ENCODE measurements around the gene MCRIP2.

MCRIP2 gene

GRCh38 chr16:681746-682427 is 40.3 kb downstream of the MCRIP2 start:
- peaks cover 24% of the 10 kb centered on the region for H3K36me3 ChIP-seq (replicated peaks)
- TF ChIP-seq, protein P1, sequence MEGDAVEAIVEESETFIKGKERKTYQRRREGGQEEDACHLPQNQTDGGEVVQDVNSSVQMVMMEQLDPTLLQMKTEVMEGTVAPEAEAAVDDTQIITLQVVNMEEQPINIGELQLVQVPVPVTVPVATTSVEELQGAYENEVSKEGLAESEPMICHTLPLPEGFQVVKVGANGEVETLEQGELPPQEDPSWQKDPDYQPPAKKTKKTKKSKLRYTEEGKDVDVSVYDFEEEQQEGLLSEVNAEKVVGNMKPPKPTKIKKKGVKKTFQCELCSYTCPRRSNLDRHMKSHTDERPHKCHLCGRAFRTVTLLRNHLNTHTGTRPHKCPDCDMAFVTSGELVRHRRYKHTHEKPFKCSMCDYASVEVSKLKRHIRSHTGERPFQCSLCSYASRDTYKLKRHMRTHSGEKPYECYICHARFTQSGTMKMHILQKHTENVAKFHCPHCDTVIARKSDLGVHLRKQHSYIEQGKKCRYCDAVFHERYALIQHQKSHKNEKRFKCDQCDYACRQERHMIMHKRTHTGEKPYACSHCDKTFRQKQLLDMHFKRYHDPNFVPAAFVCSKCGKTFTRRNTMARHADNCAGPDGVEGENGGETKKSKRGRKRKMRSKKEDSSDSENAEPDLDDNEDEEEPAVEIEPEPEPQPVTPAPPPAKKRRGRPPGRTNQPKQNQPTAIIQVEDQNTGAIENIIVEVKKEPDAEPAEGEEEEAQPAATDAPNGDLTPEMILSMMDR (IDR thresholded peaks at IDR 0.05; ENCODE audit: low read depth, low read length, missing control alignments) = no peak
- in situ Hi-C loops (cut with HindIII; ENCODE audit: low pct_ligation_motif_present, low sequenced_read_pairs) = no loop called here
- no peaks in the 10 kb centered on the region for H3K27me3 ChIP-seq (replicated peaks)
- peak overlapping the region; percentile 22 for H3K4me3 ChIP-seq (ENCODE audit: low read depth, low read length)
- no peak overlapping the region for H3K27ac ChIP-seq
- no peak for DNase-seq

DNA sequence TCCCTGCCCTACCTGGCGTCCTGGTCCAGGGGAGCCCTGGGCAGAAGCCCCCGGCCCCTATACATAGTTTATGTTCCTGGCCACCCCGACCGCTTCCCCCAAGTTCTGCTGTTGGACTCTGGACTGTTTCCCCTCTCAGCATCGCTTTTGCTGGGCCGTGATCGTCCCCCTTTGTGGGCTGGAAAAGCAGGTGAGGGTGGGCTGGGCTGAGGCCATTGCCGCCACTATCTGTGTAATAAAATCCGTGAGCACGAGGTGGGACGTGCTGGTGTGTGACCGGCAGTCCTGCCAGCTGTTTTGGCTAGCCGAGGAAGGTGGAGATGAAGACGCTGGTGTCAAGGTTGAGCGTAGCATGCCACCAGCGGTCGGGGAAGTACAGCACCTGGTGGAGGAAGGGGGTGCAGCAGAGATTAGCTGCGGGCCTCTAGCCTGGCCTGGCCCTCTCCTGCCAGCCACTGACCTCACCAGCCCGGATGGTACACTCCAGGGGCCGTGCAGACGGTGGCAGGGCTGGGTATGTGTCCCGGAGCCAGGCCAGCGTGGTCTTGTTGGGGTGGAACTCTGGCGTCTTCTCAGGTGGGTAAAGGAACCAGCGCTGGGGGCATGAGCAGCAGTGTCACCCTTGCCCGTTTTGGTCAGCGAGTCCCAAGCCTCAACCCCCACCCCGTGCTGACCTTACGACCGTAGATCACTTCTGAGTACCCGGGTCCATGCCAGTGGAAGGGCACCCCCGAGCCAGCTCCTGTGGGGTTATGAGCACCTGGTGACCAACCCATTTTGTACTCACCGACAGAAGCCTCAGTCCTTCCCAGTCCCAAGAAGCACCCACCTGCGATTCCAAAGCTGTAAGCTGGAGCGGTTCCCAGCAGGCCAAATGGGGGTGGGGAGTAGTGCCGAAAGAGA is 41.1 kb downstream of the MCRIP2 start:
- TF ChIP-seq, protein P1 (IDR thresholded peaks at IDR 0.05; ENCODE audit: low read depth, low read length, missing control alignments) = no peak
- no peak for DNase-seq
- peak overlapping the region; percentile 60 for H3K4me3 ChIP-seq (ENCODE audit: low read depth, low read length)
- in situ Hi-C loops (cut with HindIII; ENCODE audit: low pct_ligation_motif_present, low sequenced_read_pairs) = no loop called here
- H3K36me3 ChIP-seq (replicated peaks) = peaks cover 25% of the 10 kb centered on the region
- H3K27ac ChIP-seq = no peak overlapping the region
- no peaks in the 10 kb centered on the region for H3K27me3 ChIP-seq (replicated peaks)

DNA sequence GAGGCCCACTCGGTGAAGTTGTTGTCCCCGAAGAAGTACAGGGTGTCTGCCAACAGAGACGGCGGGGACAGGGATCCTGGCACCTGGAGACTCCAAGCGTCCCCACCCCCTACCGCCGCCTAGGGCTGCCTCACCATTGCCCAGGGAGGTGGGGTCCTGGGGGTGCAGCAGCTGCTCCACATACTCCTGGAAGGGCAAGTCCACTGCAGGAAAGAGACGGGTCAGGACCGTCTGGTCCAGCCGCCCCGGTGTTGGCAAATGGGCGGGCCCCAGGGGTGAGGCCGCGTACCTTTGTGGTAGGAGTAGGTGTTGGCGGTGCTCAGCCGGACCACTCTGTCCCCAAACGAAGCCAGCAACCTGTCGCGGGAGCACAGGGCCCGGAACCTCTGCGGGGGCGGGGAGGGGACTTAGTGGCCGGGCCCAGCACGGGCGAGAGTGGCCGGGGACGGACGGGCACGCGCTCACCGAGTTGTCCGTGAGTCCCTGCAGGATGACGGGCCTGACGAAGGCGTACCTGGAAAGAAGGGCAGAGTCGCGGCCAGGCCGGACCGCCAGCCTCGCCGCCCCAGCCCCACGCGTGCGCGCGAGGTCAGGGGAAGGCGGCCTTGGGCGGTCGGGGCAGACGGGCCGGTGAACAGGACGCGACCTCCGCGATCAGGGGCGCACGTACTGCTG is 41.9 kb downstream of the MCRIP2 start:
- TF ChIP-seq, protein P1 (IDR thresholded peaks at IDR 0.05; ENCODE audit: low read depth, low read length, missing control alignments) = no peak
- Histone ChIP-seq H3K4me3 (ENCODE audit: low read depth, low read length) (peak overlapping the region; percentile 60), H3K36me3 (replicated peaks) (peaks cover 25% of the 10 kb centered on the region), H3K27me3 (replicated peaks) (no peaks in the 10 kb centered on the region), H3K27ac (peak overlapping the region; percentile 24)
- no peak for DNase-seq
- in situ Hi-C loops (cut with HindIII; ENCODE audit: low pct_ligation_motif_present, low sequenced_read_pairs) = no loop called here

DNA sequence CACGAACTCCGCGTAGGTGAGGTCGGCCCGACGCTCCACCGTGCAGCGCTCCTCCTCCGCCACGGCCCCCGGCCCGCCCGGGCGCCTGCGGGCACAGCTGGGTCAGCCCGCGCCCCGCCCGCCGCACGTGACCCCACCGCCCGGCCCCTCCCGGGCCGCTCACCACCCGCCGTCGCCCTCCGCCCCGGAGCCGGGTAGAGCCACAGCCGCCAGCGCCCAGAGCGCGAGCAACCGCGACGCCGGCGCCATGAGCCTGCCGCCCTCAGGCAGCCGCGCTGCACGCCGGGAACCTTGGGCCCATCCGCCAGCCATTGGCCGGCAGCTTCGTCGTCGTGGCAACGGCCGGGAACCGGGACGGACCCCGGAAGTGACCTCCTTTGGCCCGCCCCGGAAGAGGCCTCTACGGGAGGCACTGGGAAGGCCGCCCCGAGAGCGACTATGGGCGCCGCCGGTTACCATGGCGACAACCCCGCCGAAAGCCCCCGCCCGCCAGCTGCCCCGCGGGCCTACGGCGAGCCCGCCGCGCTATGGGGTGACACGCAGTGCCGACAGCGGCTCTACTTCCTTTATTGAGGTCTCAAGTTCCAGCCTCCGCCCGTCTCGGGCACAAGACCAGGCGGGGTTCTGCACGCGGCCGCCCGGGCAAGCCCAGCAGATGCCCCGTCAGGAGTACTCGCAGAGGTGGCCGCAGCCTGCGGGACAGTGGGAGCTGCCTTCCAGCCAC is 42.6 kb downstream of the MCRIP2 start, which contains the start of gene JMJD8:
Gene JMJD8, minus strand, starts transcription at position 264 of the 724 bp plus-strand sequence. Its CDS starts 15 bp downstream, at position 249.
- Histone ChIP-seq H3K36me3 (replicated peaks) (peaks cover 25% of the 10 kb centered on the region), H3K4me3 (ENCODE audit: low read depth, low read length) (peak within 1 kb of the TSS; percentile 60), H3K27ac (peak within 1 kb of the TSS; percentile 24), H3K27me3 (replicated peaks) (no peaks in the 10 kb centered on the region)
- TF ChIP-seq, protein P1 (IDR thresholded peaks at IDR 0.05; ENCODE audit: low read depth, low read length, missing control alignments) = no peak
- in situ Hi-C loops (cut with HindIII; ENCODE audit: low pct_ligation_motif_present, low sequenced_read_pairs) = no loop called here
- peak; percentile 89 for DNase-seq

DNA sequence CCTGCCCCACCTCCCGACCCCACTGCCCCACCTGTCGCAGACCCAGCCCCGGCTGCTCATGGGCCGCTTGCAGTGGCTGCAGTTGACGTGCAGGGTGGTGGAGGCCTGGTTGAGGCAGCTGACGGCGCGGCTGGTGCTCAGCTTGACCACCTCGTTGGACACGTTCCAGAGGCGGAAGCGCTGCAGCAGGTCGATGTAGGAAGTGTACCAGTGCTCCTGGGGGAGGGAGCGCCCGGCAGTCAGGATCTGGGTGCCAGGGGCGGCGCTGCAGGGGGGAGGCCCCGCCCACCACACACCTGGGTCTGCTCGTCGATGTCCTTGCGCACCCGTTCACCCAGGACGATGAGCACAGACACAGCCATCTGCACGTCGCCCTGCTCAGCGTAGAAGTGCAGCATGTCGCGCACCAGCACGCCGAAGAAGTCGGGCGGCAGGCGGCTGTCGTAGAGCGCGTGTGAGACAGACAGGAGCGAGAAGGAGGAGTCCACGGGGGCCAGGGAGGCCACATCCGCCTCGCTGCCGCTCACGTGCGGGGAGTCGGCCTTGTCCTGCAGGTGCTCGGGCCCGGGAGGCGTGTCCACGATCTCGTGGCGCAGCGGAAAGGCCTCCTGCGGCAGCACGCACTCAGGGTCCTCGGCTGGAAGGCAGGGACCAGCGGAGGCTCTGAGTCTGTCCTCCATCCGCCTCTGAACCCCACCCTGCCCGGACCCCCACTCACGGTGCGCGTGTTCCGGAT is 43.5 kb downstream of the MCRIP2 start:
- TF ChIP-seq, protein P1 (IDR thresholded peaks at IDR 0.05; ENCODE audit: low read depth, low read length, missing control alignments) = no peak
- DNase-seq = no peak
- in situ Hi-C loops (cut with HindIII; ENCODE audit: low pct_ligation_motif_present, low sequenced_read_pairs) = no loop called here
- no peak overlapping the region for H3K27ac ChIP-seq
- no peaks in the 10 kb centered on the region for H3K27me3 ChIP-seq (replicated peaks)
- H3K4me3 ChIP-seq (ENCODE audit: low read depth, low read length) = no peak overlapping the region
- peaks cover 25% of the 10 kb centered on the region for H3K36me3 ChIP-seq (replicated peaks)
